Lung (tissue), 12 donors: Measurements from ENCODE around the gene RABL2B. TPM values are rescaled to one million over a fixed set of nuclear protein-coding genes. Genes with fewer than 3 reads are reported as not detected.
"Not testable (repeated sequence)": the region's sequence is repeated elsewhere in the genome, so short reads cannot be mapped to it uniquely, and the experiment has no call there.

Experiments
- ATAC-seq: fragments of 200-7000 bp; cut with Tn5 transposase; one replicate; pipeline ENCODE4 v1.9.1; 2020; ENCODE audit warnings: moderate number of reproducible peaks; ENCODE audit not compliant: insufficient read depth, low FRiP score
- DNase-seq, 3 donors: peaks; one replicate each; pipeline ENCODE4 v3.0.0-alpha.2; 2013 to 2017
- H3K27ac ChIP-seq, 2 donors: one replicate each; pipeline ENCODE4 v1.5.1; 2013; ENCODE audit warnings: mild to moderate bottlenecking in 2 of 2, moderate library complexity in 2 of 2, control low read depth in 1 of 2, inconsistent platforms in 1 of 2, low read depth in 1 of 2, low read length in 1 of 2
- H3K27me3 ChIP-seq, 3 donors: one replicate each; pipeline ENCODE4 v1.5.1; 2013; ENCODE audit warnings: low read length in 2 of 3; ENCODE audit not compliant: control insufficient read depth in 3 of 3, insufficient read depth in 3 of 3
- H3K36me3 ChIP-seq, 4 donors: one replicate each; pipeline ENCODE4 v1.5.1; 2013; ENCODE audit warnings: low read length in 4 of 4, mild to moderate bottlenecking in 1 of 4, moderate library complexity in 1 of 4; ENCODE audit not compliant: control insufficient read depth in 4 of 4, insufficient read depth in 4 of 4
- H3K4me1 ChIP-seq, 5 donors: one replicate each; pipeline ENCODE4 v1.5.1; 2013; ENCODE audit warnings: low read length in 5 of 5, mild to moderate bottlenecking in 2 of 5, moderate library complexity in 1 of 5; ENCODE audit not compliant: control insufficient read depth in 5 of 5, insufficient read depth in 5 of 5
- H3K4me3 ChIP-seq: one replicate; pipeline ENCODE4 v1.5.1; 2013; ENCODE audit warnings: mild to moderate bottlenecking, control low read depth, moderate library complexity
- H3K9ac ChIP-seq, 2 donors: one replicate each; pipeline ENCODE4 v1.5.1; 2013; ENCODE audit warnings: low read length in 2 of 2, control low read depth in 1 of 2; ENCODE audit not compliant: insufficient read depth in 1 of 2
- H3K9me3 ChIP-seq, 4 donors: one replicate each; pipeline ENCODE4 v1.5.1; 2013; ENCODE audit warnings: low read length in 3 of 4, mild to moderate bottlenecking in 1 of 4, moderate library complexity in 1 of 4; ENCODE audit not compliant: control insufficient read depth in 4 of 4, insufficient read depth in 3 of 4
- WGBS, 2 donors: extraction: QIAGEN DNeasy Blood & Tissue Kit; methylation state at CpG; one replicate each; pipeline ENCODE4 v1.1.7; 2013; 5-methylcytosine and 5-hydroxymethylcytosine counted together
- polyA plus RNA-seq, 2 donors: library from polyadenylated mRNA; stranded (reverse); fragments of 200-250 nt; gene quantifications; one replicate each; pipeline ENCODE4 v1.2.1, GENCODE V29; 2013
- total RNA-seq, 2 donors: library from RNA; depleted of rRNA in 1 of 2; stranded (reverse); fragments of >200 nt in 1 of 2; gene quantifications; one replicate each; pipeline ENCODE4 v1.2.1, GENCODE V29; 2014 to 2021
- TF ChIP-seq, protein P1 (sequence below): IDR thresholded peaks from 2 replicates; pipeline ENCODE4 v1.5.1; 2012; ENCODE audit warnings: mild to moderate bottlenecking; ENCODE audit errors: control extremely low read depth, extremely low read depth
- donor health status: control.
- donor health status: control.
- donor health status: Bipolar disorder and iron deficiency.
- donor health status: healthy.
- donor health status: DM: yes; HTN: yes; CAD: no.

The RABL2B gene
- total and polyA plus RNA-seq, 4 donors: 25.1 to 53.4 (median 32.5) TPM

- H3K9me3 ChIP-seq, ATAC-seq, H3K36me3 ChIP-seq, DNase-seq, H3K27me3 ChIP-seq, H3K27ac ChIP-seq, H3K4me3 ChIP-seq, H3K4me1 ChIP-seq, H3K9ac ChIP-seq: not testable (repeated sequence)
- 79 to 86% methylated on average over 1 of the region's 1 CpG for WGBS, 2 donors
These were observed 35.9 kb downstream of the RABL2B start for GRCh38 chr22:50747521-50747920.

- DNase-seq, H3K4me1 ChIP-seq, H3K4me3 ChIP-seq, H3K9me3 ChIP-seq, H3K27me3 ChIP-seq, H3K9ac ChIP-seq, ATAC-seq, H3K36me3 ChIP-seq, H3K27ac ChIP-seq: not testable (repeated sequence)
- 89 to 100% methylated on average over 1 to 9 of the region's 12 CpGs for WGBS, 2 donors
These were observed 39.0 kb downstream of the RABL2B start for GRCh38 chr22:50744424-50744823.

GRCh38 chr22:50740714-50741113, 42.7 kb downstream of the RABL2B start:
- not testable (repeated sequence) for H3K27me3 ChIP-seq, H3K36me3 ChIP-seq, H3K4me3 ChIP-seq, H3K27ac ChIP-seq, H3K9me3 ChIP-seq, H3K9ac ChIP-seq, DNase-seq, ATAC-seq, H3K4me1 ChIP-seq
- 88 to 93% methylated on average over 5 of the region's 5 CpGs for WGBS, 2 donors

- H3K9ac ChIP-seq: no peak overlapping the region
- H3K4me3 ChIP-seq: no peak overlapping the region
- H3K4me1 ChIP-seq: peaks cover 0 to 2% (median 0%) of the 10 kb centered on the region in 5 donors
- TF ChIP-seq, protein P1, sequence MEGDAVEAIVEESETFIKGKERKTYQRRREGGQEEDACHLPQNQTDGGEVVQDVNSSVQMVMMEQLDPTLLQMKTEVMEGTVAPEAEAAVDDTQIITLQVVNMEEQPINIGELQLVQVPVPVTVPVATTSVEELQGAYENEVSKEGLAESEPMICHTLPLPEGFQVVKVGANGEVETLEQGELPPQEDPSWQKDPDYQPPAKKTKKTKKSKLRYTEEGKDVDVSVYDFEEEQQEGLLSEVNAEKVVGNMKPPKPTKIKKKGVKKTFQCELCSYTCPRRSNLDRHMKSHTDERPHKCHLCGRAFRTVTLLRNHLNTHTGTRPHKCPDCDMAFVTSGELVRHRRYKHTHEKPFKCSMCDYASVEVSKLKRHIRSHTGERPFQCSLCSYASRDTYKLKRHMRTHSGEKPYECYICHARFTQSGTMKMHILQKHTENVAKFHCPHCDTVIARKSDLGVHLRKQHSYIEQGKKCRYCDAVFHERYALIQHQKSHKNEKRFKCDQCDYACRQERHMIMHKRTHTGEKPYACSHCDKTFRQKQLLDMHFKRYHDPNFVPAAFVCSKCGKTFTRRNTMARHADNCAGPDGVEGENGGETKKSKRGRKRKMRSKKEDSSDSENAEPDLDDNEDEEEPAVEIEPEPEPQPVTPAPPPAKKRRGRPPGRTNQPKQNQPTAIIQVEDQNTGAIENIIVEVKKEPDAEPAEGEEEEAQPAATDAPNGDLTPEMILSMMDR: no peak
- no peak for DNase-seq
- peaks cover 0 to 7% (median 0%) of the 10 kb centered on the region in 3 donors for H3K27me3 ChIP-seq
- H3K9me3 ChIP-seq: peaks cover 0 to 3% (median 0%) of the 10 kb centered on the region in 4 donors
- no peak overlapping the region for H3K27ac ChIP-seq
- H3K36me3 ChIP-seq: no peaks in the 10 kb centered on the region
- WGBS, 2 donors: 86 to 91% methylated on average over 12 of the region's 12 CpGs
- no peak for ATAC-seq
These were observed 43.5 kb downstream of the RABL2B start for GRCh38 chr22:50739894-50740293.

DNA sequence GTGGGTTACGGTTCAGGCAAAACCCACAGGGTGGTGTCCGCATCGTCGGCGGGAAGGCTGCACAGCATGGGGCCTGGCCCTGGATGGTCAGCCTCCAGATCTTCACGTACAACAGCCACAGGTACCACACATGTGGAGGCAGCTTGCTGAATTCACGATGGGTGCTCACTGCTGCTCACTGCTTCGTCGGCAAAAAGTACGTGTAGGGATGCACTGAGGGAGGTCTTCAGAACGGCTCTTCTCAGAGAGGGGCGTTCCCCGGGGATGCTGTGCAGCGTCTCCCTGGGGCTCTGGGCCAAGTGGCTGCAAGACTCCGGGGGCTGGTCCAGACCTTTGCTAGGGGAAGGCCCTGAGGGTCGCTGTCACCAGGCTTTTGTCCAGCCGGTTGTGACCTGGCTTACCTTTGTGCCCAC, 44.2 kb downstream of the RABL2B start:
- Histone ChIP-seq H3K36me3 (no peaks in the 10 kb centered on the region), H3K27ac (no peak overlapping the region), H3K4me1 (peaks cover 0 to 2% (median 0%) of the 10 kb centered on the region in 5 donors), H3K27me3 (peaks cover 0 to 7% (median under 1%) of the 10 kb centered on the region in 3 donors), H3K4me3 (no peak overlapping the region), H3K9ac (no peak overlapping the region), H3K9me3 (peaks cover 0 to 3% (median 0%) of the 10 kb centered on the region in 4 donors)
- ATAC-seq (no peak), DNase-seq (no peak)
- 83 to 90% methylated on average over 17 of the region's 17 CpGs for WGBS, 2 donors
- TF ChIP-seq, protein P1: no peak
